22Rv1 (cell line): Measurements from ENCODE around the gene LDLRAD4.

Source experiments
- CTCF ChIP-seq: fragments of 450-650 bp; IDR thresholded peaks from 2 replicates; pipeline ENCODE4 v1.5.1; 2017; ENCODE audit warnings: mild to moderate bottlenecking
- ZFX ChIP-seq: fragments of 450-650 bp; IDR thresholded peaks from 2 replicates; pipeline ENCODE4 v1.6.1; 2017; ENCODE audit warnings: antibody characterized with exemption, borderline replicate concordance

GRCh38 chr18:13211534-13211933 is 7.0 kb upstream of the LDLRAD4 start:
- TF ChIP-seq CTCF = no peak
- no peak for TF ChIP-seq ZFX
